ENCODE data around the gene CAPN9.

- TF ChIP-seq CTCF (IDR thresholded peaks at IDR 0.05 in 4 of 5, conservative IDR thresholded peaks at IDR 0.05 in 1 of 5) = no peak
- no peak for TF ChIP-seq POLR2A (IDR thresholded peaks at IDR 0.05)
Measured at GRCh38 chr1:230735447-230735846, 11.7 kb upstream of the CAPN9 start.

Data from gastrocnemius medialis (tissue), 4 donors.